Measurements from ENCODE around the gene OPN1SW.

The OPN1SW gene

DNA sequence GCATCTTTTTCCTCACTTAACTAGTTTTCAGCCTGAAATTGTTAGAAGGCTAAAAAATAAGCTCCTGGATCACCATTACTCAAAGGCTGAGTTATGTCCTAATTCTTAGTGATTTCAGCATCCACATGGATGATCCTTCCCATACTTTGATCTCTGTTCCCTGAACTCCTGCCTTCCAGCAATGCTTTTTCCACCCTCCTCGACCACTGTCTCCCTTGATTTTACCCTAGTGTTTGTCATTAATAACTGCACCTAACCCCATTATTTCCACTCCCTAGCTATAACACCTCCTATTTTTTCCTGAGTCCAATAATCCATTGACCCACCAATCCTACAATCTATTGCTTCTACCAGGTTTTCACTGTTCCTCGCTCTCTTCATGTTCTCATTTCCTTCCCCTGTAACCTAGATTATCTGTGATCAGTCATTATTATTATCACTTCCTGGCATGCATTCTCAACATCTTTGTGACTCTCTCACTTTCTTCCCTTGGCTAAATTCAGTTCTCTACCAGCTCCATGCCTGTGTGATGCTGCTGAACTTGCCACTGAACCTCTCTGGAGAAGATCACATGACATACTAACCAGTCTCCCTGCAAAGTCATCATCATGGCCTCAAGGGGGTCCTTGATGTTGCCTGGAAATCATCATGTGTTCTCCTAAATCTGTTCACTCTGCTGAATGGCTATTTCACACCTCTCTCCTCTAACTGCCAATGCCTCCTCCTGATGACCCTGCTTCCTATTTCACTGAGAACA is 42.9 kb downstream of the OPN1SW start:
- no peak for DNase-seq (ENCODE audit: low read depth in 2 of 2)

DNA sequence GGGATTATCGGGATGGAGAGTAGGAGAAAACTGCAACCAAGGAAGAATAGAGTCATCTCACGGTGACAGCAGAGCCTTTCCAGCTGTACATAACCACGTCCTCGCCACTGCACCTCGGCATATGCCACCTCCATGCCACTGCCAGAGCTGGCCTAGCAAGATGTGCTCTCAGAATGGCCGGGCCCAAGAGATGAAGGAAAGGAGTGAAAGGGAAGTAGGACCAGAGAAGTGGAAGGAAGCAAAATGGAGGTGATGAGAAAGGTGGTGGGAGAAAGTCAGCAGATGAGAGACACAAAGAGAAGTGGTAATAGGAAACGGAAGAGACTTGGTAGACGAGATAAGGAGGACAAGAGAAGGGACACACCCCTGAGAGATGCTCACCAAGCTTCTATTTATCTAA is 44.4 kb downstream of the OPN1SW start:
- no peak for DNase-seq (ENCODE audit: low read depth in 2 of 2)

- DNase-seq (ENCODE audit: low read depth in 2 of 2), result no peak
These were observed 46.1 kb downstream of the OPN1SW start for GRCh38 chr7:128729494-128729893.

DNA sequence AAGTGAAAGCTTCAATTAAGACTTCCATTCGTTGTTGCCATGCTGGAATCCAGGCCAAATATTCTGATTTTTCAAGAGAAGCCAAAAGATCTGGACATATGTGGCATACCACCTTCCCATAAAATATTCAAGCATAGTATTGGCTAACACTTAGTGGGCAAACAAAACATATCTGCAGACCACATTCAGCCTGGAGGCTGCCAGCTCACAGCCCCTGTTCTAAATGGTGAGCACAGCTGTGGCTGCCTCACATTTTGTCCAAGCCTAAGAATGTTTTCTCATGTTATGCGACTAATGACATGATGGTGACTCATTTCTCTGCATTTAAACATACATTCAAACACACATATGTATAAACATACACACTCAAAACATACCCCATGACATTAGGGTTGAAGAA is 47.0 kb downstream of the OPN1SW start:
- no peak for DNase-seq (ENCODE audit: low read depth in 2 of 2)

DNA sequence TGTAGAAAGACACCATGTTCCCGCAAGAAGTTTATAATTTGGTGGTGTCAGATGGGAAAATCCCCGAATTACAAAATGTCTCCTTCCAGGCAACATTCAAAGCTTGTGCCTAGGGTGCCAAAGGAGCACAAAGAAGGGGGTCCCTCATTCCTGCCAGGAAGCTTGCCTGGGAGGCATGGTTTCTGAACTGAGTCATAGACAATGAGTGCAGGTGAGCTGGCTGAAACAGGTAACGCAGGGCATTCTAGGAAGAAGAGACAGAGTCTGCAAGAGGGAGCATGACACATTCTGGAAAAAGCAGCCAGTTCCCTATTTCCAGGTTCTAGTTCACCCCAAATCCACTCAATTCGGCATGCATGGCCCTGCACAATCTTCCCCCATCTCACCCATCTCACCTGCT is 48.4 kb downstream of the OPN1SW start:
- DNase-seq (ENCODE audit: low read depth in 2 of 2), result no peak

DNA sequence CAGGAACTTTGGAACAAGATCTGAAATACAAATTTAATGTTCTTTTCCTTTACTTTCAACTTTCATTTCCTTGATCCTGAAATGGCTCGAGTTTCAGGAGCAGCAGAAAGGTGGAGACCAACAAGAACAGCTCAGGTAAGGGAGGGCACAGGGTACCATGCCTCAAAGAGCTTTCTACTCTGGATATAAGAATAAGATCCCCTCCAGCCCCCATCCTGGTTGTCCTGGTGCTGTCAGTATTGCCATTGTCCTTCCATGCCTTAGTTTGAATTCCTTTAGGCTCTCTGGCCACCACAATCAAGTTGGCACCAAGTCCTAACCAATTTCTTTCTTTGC is 48.9 kb downstream of the OPN1SW start:
- DNase-seq (ENCODE audit: low read depth in 2 of 2), result no peak

GRCh38 chr7:128726059-128726736 is 49.4 kb downstream of the OPN1SW start:
- no peak for DNase-seq (ENCODE audit: low read depth in 2 of 2)

- DNase-seq (ENCODE audit: low read depth in 2 of 2), result no peak
These were observed 50.1 kb downstream of the OPN1SW start for GRCh38 chr7:128725531-128725930.

GRCh38 chr7:128724743-128725142 is 50.9 kb downstream of the OPN1SW start:
- DNase-seq (ENCODE audit: low read depth in 2 of 2), result no peak

All from stimulated activated CD8-positive, alpha-beta memory T cell treated with anti-CD3 and anti-CD28 coated beads, Interleukin-15, amount 100 ng/mL, for 4 hours (primary cell).